Memory B cell (primary cell): ENCODE data around the gene CAPN3.

Source experiments
- ATAC-seq: fragments of 150-1000 bp; cut with Tn5 transposase; 2 replicates; pipeline ENCODE4 v1.10.0; 2021; ENCODE audit warnings: low read depth, mild to moderate bottlenecking, moderate library complexity
- DNase-seq, 2 donors: peaks; one replicate each; pipeline ENCODE4 v3.0.0; 2022; ENCODE audit warnings: low spot score in 2 of 2
- H3K27ac Mint-ChIP-seq: one replicate; pipeline ENCODE4 v1.8.0; 2022; ENCODE audit warnings: mild to moderate bottlenecking, moderate library complexity, mixed read lengths
- H3K27me3 Mint-ChIP-seq: one replicate; pipeline ENCODE4 v1.8.0; 2022; ENCODE audit warnings: mixed read lengths
- H3K36me3 Mint-ChIP-seq: one replicate; pipeline ENCODE4 v1.8.0; 2022; ENCODE audit warnings: mild to moderate bottlenecking, mixed read lengths
- H3K4me1 Mint-ChIP-seq: one replicate; pipeline ENCODE4 v1.8.0; 2022; ENCODE audit warnings: mixed read lengths
- H3K4me3 Mint-ChIP-seq: one replicate; pipeline ENCODE4 v1.8.0; 2022; ENCODE audit warnings: mild to moderate bottlenecking, moderate library complexity, mixed read lengths
- H3K9me3 Mint-ChIP-seq: one replicate; pipeline ENCODE4 v1.8.0; 2022; ENCODE audit warnings: mixed read lengths

CAPN3 gene

GRCh38 chr15:42419369-42419768 is 60.1 kb downstream of the CAPN3 start:
- Mint-ChIP-seq H3K27me3 (no peaks in the 10 kb centered on the region), H3K4me1 (no peaks in the 10 kb centered on the region), H3K9me3 (no peaks in the 10 kb centered on the region), H3K36me3 (peaks cover 33% of the 10 kb centered on the region), H3K4me3 (no peak overlapping the region), H3K27ac (no peak overlapping the region)
- ATAC-seq (no peak), DNase-seq (no peak)

- no peak for DNase-seq
- H3K4me3 Mint-ChIP-seq: no peak overlapping the region
- ATAC-seq: no peak
- H3K27me3 Mint-ChIP-seq: no peaks in the 10 kb centered on the region
- H3K4me1 Mint-ChIP-seq: no peaks in the 10 kb centered on the region
- H3K27ac Mint-ChIP-seq: peak overlapping the region; percentile 2
- H3K9me3 Mint-ChIP-seq: no peaks in the 10 kb centered on the region
- H3K36me3 Mint-ChIP-seq: peaks cover 39% of the 10 kb centered on the region
Measured at GRCh38 chr15:42421376-42421775, 62.1 kb downstream of the CAPN3 start.

GRCh38 chr15:42427429-42428223 is 68.3 kb downstream of the CAPN3 start:
- peaks cover 43% of the 10 kb centered on the region for H3K36me3 Mint-ChIP-seq
- peak overlapping the region; percentile 41 for H3K27ac Mint-ChIP-seq
- ATAC-seq: no peak

DNA sequence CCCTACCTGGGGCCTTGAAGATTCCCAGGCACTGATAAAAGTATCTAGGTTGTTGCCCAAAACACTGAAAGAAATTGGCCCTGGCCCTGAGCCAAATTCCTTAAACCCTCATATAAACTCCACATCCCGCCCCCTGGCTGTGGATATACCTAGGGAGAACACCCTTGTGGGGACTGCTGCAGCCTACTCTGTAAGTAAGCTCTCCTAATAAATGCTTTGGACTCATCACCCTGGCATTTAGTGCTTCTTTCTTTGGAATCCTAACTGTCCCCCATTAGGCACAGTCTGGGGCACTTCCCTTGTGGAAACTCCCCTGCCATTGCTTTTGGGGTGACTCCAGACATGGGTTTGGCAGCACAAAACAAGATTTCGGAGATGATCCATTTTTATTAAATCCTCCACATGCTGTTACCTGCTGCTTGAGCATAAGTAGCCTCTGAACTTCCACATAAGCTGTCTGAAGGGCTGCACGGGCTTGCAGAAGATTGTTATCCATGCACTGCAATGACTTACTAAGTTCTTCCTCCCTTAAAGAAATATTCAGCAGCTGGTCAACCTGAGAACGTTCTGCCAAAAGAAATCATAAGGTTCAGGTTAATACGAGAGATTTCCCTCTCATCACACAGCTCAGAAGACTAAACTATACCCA is 85.2 kb downstream of the CAPN3 start:
- no peaks in the 10 kb centered on the region for H3K4me1 Mint-ChIP-seq
- H3K9me3 Mint-ChIP-seq: no peaks in the 10 kb centered on the region
- ATAC-seq: no peak
- peaks cover 32% of the 10 kb centered on the region for H3K36me3 Mint-ChIP-seq
- no peak overlapping the region for H3K4me3 Mint-ChIP-seq
- peak overlapping the region; percentile 62 for H3K27ac Mint-ChIP-seq
- no peak for DNase-seq
- H3K27me3 Mint-ChIP-seq: no peaks in the 10 kb centered on the region

More at GRCh38 chr15:42427429-42428223, 68.3 kb downstream of the CAPN3 start:
- Mint-ChIP-seq H3K9me3 (no peaks in the 10 kb centered on the region), H3K4me3 (no peak overlapping the region), H3K4me1 (no peaks in the 10 kb centered on the region), H3K27me3 (no peaks in the 10 kb centered on the region)
- no peak for DNase-seq

DNA sequence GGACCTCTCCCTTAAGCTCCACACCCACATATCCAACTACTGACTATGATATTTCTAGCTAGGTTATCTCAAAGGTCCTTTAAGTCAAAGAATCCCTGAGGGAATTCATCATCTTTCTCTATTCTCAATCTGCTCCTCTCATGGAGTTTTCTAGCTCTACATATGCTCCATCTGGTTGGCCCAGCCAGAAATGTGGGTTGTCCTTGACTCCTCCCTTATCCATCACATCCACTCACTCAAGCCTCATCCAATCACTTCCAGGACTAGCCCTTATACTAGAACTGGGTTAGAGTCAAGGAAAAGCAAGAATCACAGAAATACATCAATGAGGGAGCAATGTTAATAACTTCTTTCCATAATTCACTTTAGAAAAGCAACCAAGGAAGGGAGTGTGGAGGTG is 86.2 kb downstream of the CAPN3 start:
- Mint-ChIP-seq H3K9me3 (no peaks in the 10 kb centered on the region), H3K36me3 (peaks cover 31% of the 10 kb centered on the region), H3K27ac (peak overlapping the region; percentile 42), H3K27me3 (no peaks in the 10 kb centered on the region), H3K4me3 (no peak overlapping the region), H3K4me1 (peaks cover 5% of the 10 kb centered on the region)
- ATAC-seq (no peak), DNase-seq (no peak)

GRCh38 chr15:42447599-42447998 is 88.3 kb downstream of the CAPN3 start:
- DNase-seq (no peak), ATAC-seq (no peak)
- Mint-ChIP-seq H3K27ac (no peak overlapping the region), H3K9me3 (no peaks in the 10 kb centered on the region), H3K4me3 (no peak overlapping the region), H3K27me3 (no peaks in the 10 kb centered on the region), H3K36me3 (peaks cover 37% of the 10 kb centered on the region), H3K4me1 (peaks cover 6% of the 10 kb centered on the region)

- H3K36me3 Mint-ChIP-seq: peaks cover 37% of the 10 kb centered on the region
- H3K27ac Mint-ChIP-seq: no peak overlapping the region
- H3K4me1 Mint-ChIP-seq: peaks cover 6% of the 10 kb centered on the region
- no peak overlapping the region for H3K4me3 Mint-ChIP-seq
- no peaks in the 10 kb centered on the region for H3K9me3 Mint-ChIP-seq
- DNase-seq (no peak), ATAC-seq (no peak)
- no peaks in the 10 kb centered on the region for H3K27me3 Mint-ChIP-seq
Measured at GRCh38 chr15:42448281-42448680, 89.0 kb downstream of the CAPN3 start.

- no peak for ATAC-seq
- H3K36me3 Mint-ChIP-seq: peaks cover 32% of the 10 kb centered on the region
Measured at GRCh38 chr15:42449770-42450424, 90.6 kb downstream of the CAPN3 start.

DNA sequence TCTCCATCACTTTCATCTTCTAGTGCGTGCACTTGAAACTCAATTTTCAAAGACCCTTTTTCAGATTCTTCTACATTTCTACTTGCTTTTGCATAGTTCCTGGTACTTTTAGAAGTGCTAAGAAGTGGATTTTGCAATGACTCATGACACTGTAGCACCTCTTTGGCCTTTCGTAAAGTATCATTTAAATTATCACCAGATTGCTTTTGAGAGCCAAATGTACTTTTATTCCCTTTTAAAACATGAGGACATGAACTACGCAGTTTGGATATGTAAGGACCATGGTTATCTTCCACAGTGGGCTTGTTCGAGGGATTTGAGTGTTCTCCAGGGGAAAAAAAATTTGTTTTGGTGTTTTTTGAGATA is 91.1 kb downstream of the CAPN3 start:
- H3K27ac Mint-ChIP-seq: peak overlapping the region; percentile 58
- H3K9me3 Mint-ChIP-seq: no peaks in the 10 kb centered on the region
- ATAC-seq (no peak), DNase-seq (no peak)
- no peak overlapping the region for H3K4me3 Mint-ChIP-seq
- H3K4me1 Mint-ChIP-seq: peaks cover 6% of the 10 kb centered on the region
- no peaks in the 10 kb centered on the region for H3K27me3 Mint-ChIP-seq
- H3K36me3 Mint-ChIP-seq: peaks cover 29% of the 10 kb centered on the region

More at GRCh38 chr15:42449770-42450424, 90.6 kb downstream of the CAPN3 start:
- Mint-ChIP-seq H3K4me1 (peaks cover 6% of the 10 kb centered on the region), H3K27ac (peak overlapping the region; percentile 58), H3K27me3 (no peaks in the 10 kb centered on the region), H3K4me3 (no peak overlapping the region), H3K9me3 (no peaks in the 10 kb centered on the region)
- no peak for DNase-seq

GRCh38 chr15:42453826-42454225 is 94.5 kb downstream of the CAPN3 start:
- H3K27me3 Mint-ChIP-seq: no peaks in the 10 kb centered on the region
- no peaks in the 10 kb centered on the region for H3K9me3 Mint-ChIP-seq
- peaks cover 22% of the 10 kb centered on the region for H3K4me1 Mint-ChIP-seq
- no peak overlapping the region for H3K27ac Mint-ChIP-seq
- H3K36me3 Mint-ChIP-seq: peaks cover 24% of the 10 kb centered on the region
- no peak overlapping the region for H3K4me3 Mint-ChIP-seq
- no peak for DNase-seq
- ATAC-seq: no peak

GRCh38 chr15:42456531-42456930 is 97.2 kb downstream of the CAPN3 start:
- no peak overlapping the region for H3K4me3 Mint-ChIP-seq
- no peaks in the 10 kb centered on the region for H3K9me3 Mint-ChIP-seq
- DNase-seq (no peak), ATAC-seq (no peak)
- H3K4me1 Mint-ChIP-seq: peaks cover 15% of the 10 kb centered on the region
- no peaks in the 10 kb centered on the region for H3K27me3 Mint-ChIP-seq
- peak overlapping the region; percentile 99 for H3K27ac Mint-ChIP-seq
- peaks cover 14% of the 10 kb centered on the region for H3K36me3 Mint-ChIP-seq

- Mint-ChIP-seq H3K4me3 (peak overlapping the region; percentile 67), H3K36me3 (peaks cover 10% of the 10 kb centered on the region), H3K4me1 (peaks cover 15% of the 10 kb centered on the region), H3K9me3 (no peaks in the 10 kb centered on the region), H3K27me3 (no peaks in the 10 kb centered on the region), H3K27ac (peak overlapping the region; percentile 99)
- DNase-seq: no peak
- ATAC-seq: no peak
Measured at GRCh38 chr15:42456971-42457370, 97.7 kb downstream of the CAPN3 start.

DNA sequence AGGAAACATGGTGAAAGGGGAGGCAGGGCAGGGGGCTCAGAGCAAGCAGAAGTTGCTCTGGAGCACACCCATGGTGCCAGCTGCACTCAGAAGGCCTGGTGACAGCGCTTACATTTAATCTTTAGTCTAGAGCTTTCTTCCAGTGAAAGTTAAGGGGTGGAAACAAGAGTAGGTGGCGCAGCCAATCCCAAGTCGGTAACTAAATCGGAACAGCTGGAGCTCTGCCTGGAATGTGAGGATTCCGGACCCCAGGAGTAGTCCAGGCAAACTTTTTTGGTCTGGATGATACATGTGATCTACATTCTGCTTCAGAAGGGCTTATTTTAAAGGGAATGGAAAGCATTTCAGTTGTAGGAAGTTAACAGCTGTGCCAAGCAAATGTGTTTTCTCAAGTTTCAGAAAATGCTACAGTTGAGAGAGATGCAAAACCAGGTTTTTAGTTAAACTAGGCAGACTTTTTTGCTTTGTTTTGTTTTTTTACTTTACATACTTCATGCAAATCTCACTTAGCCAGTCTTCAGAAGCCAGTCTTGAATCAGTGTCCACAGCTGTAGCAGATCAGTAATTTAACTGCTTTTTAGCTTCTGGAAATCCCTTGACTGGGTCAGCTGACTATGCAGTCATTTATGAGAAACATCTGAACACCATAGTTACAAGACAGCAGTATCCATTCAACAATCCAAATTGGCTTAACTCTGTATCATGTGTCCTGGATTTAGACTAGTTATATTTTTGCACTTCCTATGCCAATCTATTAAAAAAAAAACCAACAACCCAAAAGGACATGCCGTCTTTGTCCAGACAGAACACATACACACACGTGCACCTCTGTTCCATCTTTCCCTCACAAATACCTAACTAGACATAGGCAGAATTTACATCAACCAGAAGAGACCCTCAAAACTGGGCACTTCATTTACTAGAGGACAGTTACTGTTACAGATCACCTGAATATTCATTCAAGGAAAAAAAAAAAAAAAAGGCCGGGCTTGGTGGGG is 98.4 kb downstream of the CAPN3 start:
- Mint-ChIP-seq H3K4me3 (peak overlapping the region; percentile 67), H3K9me3 (no peaks in the 10 kb centered on the region), H3K27me3 (no peaks in the 10 kb centered on the region), H3K36me3 (peaks cover 10% of the 10 kb centered on the region), H3K4me1 (peaks cover 15% of the 10 kb centered on the region), H3K27ac (peak overlapping the region; percentile 99)
- DNase-seq (peak; percentile 14 to 17), ATAC-seq (peak; percentile 91)
